Uterus (tissue), 4 donors: Measurements from ENCODE around the gene TLE6. TPM values are rescaled to one million over a fixed set of nuclear protein-coding genes. Genes with fewer than 3 reads are reported as not detected.

ENCODE experiments used
- DNase-seq, 2 donors: peaks; one replicate each; pipeline ENCODE4 v3.0.0-alpha.2; 2019 to 2020
- H3K27ac ChIP-seq, 2 donors: fragments of 200-600 bp; sonication (generic); 1 replicate in 1 of 2; 2 replicates in 1 of 2; pipeline ENCODE4 v1.5.1; 2016 to 2018
- H3K27me3 ChIP-seq, 2 donors: fragments of 200-600 bp; sonication (generic); one replicate each; pipeline ENCODE4 v1.5.1; 2018 to 2019; ENCODE audit warnings: control low read depth in 1 of 2
- H3K36me3 ChIP-seq, 2 donors: fragments of 200-600 bp; sonication (generic); one replicate each; pipeline ENCODE4 v1.5.1; 2019; ENCODE audit warnings: control low read depth in 1 of 2
- H3K4me1 ChIP-seq, 2 donors: fragments of 200-600 bp; sonication (generic); one replicate each; pipeline ENCODE4 v1.5.1; 2018 to 2019; ENCODE audit warnings: control low read depth in 1 of 2
- H3K4me3 ChIP-seq, 2 donors: fragments of 200-600 bp; sonication (generic); 1 replicate in 1 of 2; 2 replicates in 1 of 2; pipeline ENCODE4 v1.5.1; 2018 to 2019; ENCODE audit warnings: mild to moderate bottlenecking in 1 of 2
- H3K9me3 ChIP-seq, 2 donors: fragments of 200-600 bp; sonication (generic); one replicate each; pipeline ENCODE4 v1.5.1; 2019; ENCODE audit warnings: control low read depth in 1 of 2
- CTCF ChIP-seq, 4 experiments: fragments of 200-600 bp in 2 of 4; fragments of 450-650 bp in 2 of 4; sonication (generic) in 2 of 4; IDR thresholded peaks; one replicate each; pipeline ENCODE4 v1.5.1; 2016 to 2019; ENCODE audit warnings: antibody characterized with exemption in 4 of 4, mild to moderate bottlenecking in 2 of 4, moderate library complexity in 1 of 4
- POLR2A ChIP-seq, 2 donors: fragments of 450-650 bp; IDR thresholded peaks; one replicate each; pipeline ENCODE4 v1.6.1; 2016; ENCODE audit warnings: antibody characterized with exemption in 2 of 2, mild to moderate bottlenecking in 1 of 2, moderate library complexity in 1 of 2
- intact Hi-C: fragments of 100-400 bp; cut with DNase I; formaldehyde crosslinking; loops from one replicate; pipeline ENCODE4 v1.15.1; 2023; ENCODE audit warnings: low total_unique reads
- total RNA-seq, 4 donors: library from RNA; depleted of rRNA in 3 of 4; stranded (reverse); fragments of >200 nt in 3 of 4; gene quantifications; one replicate each; pipeline versions ENCODE4 v1.1.0 to v1.2.4, GENCODE V29; 2014 to 2023
- donor health status: DM: yes; HTN: yes; CAD: no.

The TLE6 gene
- total RNA-seq, 4 donors from 2014 or later: 0.46 to 3.5 (median 1.1) TPM; not detected in 1

- Histone ChIP-seq H3K4me3 (no peak overlapping the region), H3K27me3 (no peaks in the 10 kb centered on the region), H3K27ac (no peak overlapping the region), H3K4me1 (peaks cover 0 to 14% of the 10 kb centered on the region in 2 donors), H3K36me3 (no peaks in the 10 kb centered on the region), H3K9me3 (no peaks in the 10 kb centered on the region)
- no peak for TF ChIP-seq POLR2A (IDR thresholded peaks at IDR 0.05)
- TF ChIP-seq CTCF (IDR thresholded peaks at IDR 0.05): no peak
- intact Hi-C loops: no loop called here
- DNase-seq: no peak
Observed at GRCh38 chr19:3038214-3038613, 60.9 kb downstream of the TLE6 start.

- H3K4me1 ChIP-seq: peaks cover 0 to 12% of the 10 kb centered on the region in 2 donors
Observed at GRCh38 chr19:3039125-3039524, 61.8 kb downstream of the TLE6 start.

GRCh38 chr19:3039641-3040077 is 62.3 kb downstream of the TLE6 start:
- intact Hi-C loops: no loop called here
- peak overlapping the region in 1 of 2 donors; percentile 11 for H3K27ac ChIP-seq
- TF ChIP-seq POLR2A (IDR thresholded peaks at IDR 0.05) (no peak), CTCF (IDR thresholded peaks at IDR 0.05) (no peak)

More at GRCh38 chr19:3039125-3039524, 61.8 kb downstream of the TLE6 start:
- TF ChIP-seq POLR2A (IDR thresholded peaks at IDR 0.05) (no peak), CTCF (IDR thresholded peaks at IDR 0.05) (no peak)
- Histone ChIP-seq H3K36me3 (no peaks in the 10 kb centered on the region), H3K4me3 (no peak overlapping the region), H3K9me3 (no peaks in the 10 kb centered on the region), H3K27me3 (no peaks in the 10 kb centered on the region), H3K27ac (no peak overlapping the region)
- intact Hi-C loops: no loop called here
- DNase-seq: no peak

GRCh38 chr19:3041327-3041726 is 64.0 kb downstream of the TLE6 start:
- Histone ChIP-seq H3K27me3 (no peaks in the 10 kb centered on the region), H3K36me3 (no peaks in the 10 kb centered on the region), H3K27ac (peak overlapping the region; percentile 74 to 80), H3K9me3 (no peaks in the 10 kb centered on the region), H3K4me1 (peaks cover 0 to 6% of the 10 kb centered on the region in 2 donors), H3K4me3 (peak overlapping the region in 1 of 2 donors; percentile 20)
- no peak for TF ChIP-seq CTCF (IDR thresholded peaks at IDR 0.05)
- no peak for TF ChIP-seq POLR2A (IDR thresholded peaks at IDR 0.05)
- intact Hi-C loops: no loop called here
- no peak for DNase-seq

More at GRCh38 chr19:3039641-3040077, 62.3 kb downstream of the TLE6 start:
- no peaks in the 10 kb centered on the region for H3K36me3 ChIP-seq
- no peaks in the 10 kb centered on the region for H3K27me3 ChIP-seq
- no peaks in the 10 kb centered on the region for H3K9me3 ChIP-seq
- peaks cover 0 to 7% of the 10 kb centered on the region in 2 donors for H3K4me1 ChIP-seq
- peak in 1 of 2 donors; percentile 25 for DNase-seq
- H3K4me3 ChIP-seq: no peak overlapping the region

- TF ChIP-seq CTCF (IDR thresholded peaks at IDR 0.05) (no peak), POLR2A (IDR thresholded peaks at IDR 0.05) (no peak)
Observed at GRCh38 chr19:3041761-3042620, 64.6 kb downstream of the TLE6 start.

More at GRCh38 chr19:3041761-3042620, 64.6 kb downstream of the TLE6 start:
- Histone ChIP-seq H3K4me3 (peak overlapping the region in 1 of 2 donors; percentile 20), H3K27me3 (no peaks in the 10 kb centered on the region), H3K36me3 (no peaks in the 10 kb centered on the region), H3K9me3 (no peaks in the 10 kb centered on the region), H3K27ac (peak overlapping the region; percentile 74 to 80), H3K4me1 (peaks cover 0 to 6% of the 10 kb centered on the region in 2 donors)
- intact Hi-C loops: no loop called here
- DNase-seq: peak; percentile 50 to 62
